Naive thymus-derived CD4-positive, alpha-beta T cell (primary cell): ENCODE measurements around the gene PABPN1L. TPM values are rescaled to one million over a fixed set of nuclear protein-coding genes. Genes with fewer than 3 reads are reported as not detected.

Experiments
- ATAC-seq: fragments of 150-1000 bp; cut with Tn5 transposase; 2 replicates; pipeline ENCODE4 v1.10.0; 2021; ENCODE audit warnings: mild to moderate bottlenecking, moderate library complexity
- CTCF ChIA-PET: fragments of 350-600 bp; sonication (Branson Sonifier 250); formaldehyde crosslinking; loops from one replicate; lab custom pipeline; 2021; ENCODE audit warnings: antibody characterized with exemption; lab: Charles Lee
- POLR2A ChIA-PET: fragments of 350-600 bp; sonication (Branson Sonifier 250); formaldehyde crosslinking; loops from one replicate; lab custom pipeline; 2021; ENCODE audit warnings: antibody characterized with exemption, inconsistent platforms; lab: Charles Lee
- DNase-seq, 9 donors: peaks; one replicate each; pipeline versions ENCODE4 v3.0.0 to v3.0.0-alpha.2; 2020 to 2022; ENCODE audit warnings: mixed read lengths in 1 of 9
- H3K27ac ChIP-seq: one replicate; pipeline ENCODE4 v1.7.0; 2013; ENCODE audit warnings: mild to moderate bottlenecking, low read depth, low read length, moderate library complexity
- H3K27me3 ChIP-seq, 2 donors: one replicate each; pipeline ENCODE4 v1.7.0; 2013; ENCODE audit warnings: low read length in 2 of 2, mild to moderate bottlenecking in 2 of 2, moderate library complexity in 2 of 2; ENCODE audit not compliant: control insufficient read depth in 2 of 2, insufficient read depth in 2 of 2
- H3K36me3 ChIP-seq, 3 experiments: 1 replicate in 2 of 3; 2 replicates in 1 of 3; pipeline ENCODE4 v1.7.0; 2013; ENCODE audit warnings: low read length in 3 of 3, mild to moderate bottlenecking in 3 of 3, moderate library complexity in 1 of 3; ENCODE audit not compliant: insufficient read depth in 3 of 3, control insufficient read depth in 2 of 3
- H3K4me1 ChIP-seq, 2 donors: one replicate each; pipeline ENCODE4 v1.7.0; 2013; ENCODE audit warnings: low read length in 2 of 2, mild to moderate bottlenecking in 2 of 2, moderate library complexity in 1 of 2; ENCODE audit not compliant: control insufficient read depth in 2 of 2, insufficient read depth in 2 of 2
- H3K4me3 ChIP-seq: 2 replicates; pipeline ENCODE4 v1.7.0; 2013; ENCODE audit warnings: mild to moderate bottlenecking, low read length
- H3K9me3 ChIP-seq, 3 experiments: 1 replicate in 2 of 3; 2 replicates in 1 of 3; pipeline ENCODE4 v1.7.0; 2013; ENCODE audit warnings: low read length in 3 of 3; ENCODE audit not compliant: control insufficient read depth in 2 of 3
- H3K27ac Mint-ChIP-seq, 9 donors: one replicate each; pipeline ENCODE4 v1.8.0; 2020 to 2022; ENCODE audit warnings: mixed read lengths in 9 of 9, mild to moderate bottlenecking in 8 of 9, moderate library complexity in 5 of 9, inconsistent platforms in 2 of 9
- H3K27me3 Mint-ChIP-seq, 5 donors: one replicate each; pipeline ENCODE4 v1.8.0; 2021 to 2022; ENCODE audit warnings: mixed read lengths in 5 of 5, mild to moderate bottlenecking in 1 of 5
- H3K36me3 Mint-ChIP-seq, 5 donors: one replicate each; pipeline ENCODE4 v1.8.0; 2020 to 2022; ENCODE audit warnings: mixed read lengths in 5 of 5, mild to moderate bottlenecking in 3 of 5, inconsistent platforms in 1 of 5
- H3K4me1 Mint-ChIP-seq, 7 donors: one replicate each; pipeline ENCODE4 v1.8.0; 2020 to 2022; ENCODE audit warnings: mixed read lengths in 7 of 7, mild to moderate bottlenecking in 3 of 7, inconsistent platforms in 1 of 7
- H3K4me3 Mint-ChIP-seq, 10 donors: one replicate each; pipeline ENCODE4 v1.8.0; 2020 to 2022; ENCODE audit warnings: mild to moderate bottlenecking in 10 of 10, mixed read lengths in 10 of 10, moderate library complexity in 6 of 10, inconsistent platforms in 2 of 10
- H3K9me3 Mint-ChIP-seq, 11 donors: one replicate each; pipeline ENCODE4 v1.8.0; 2020 to 2022; ENCODE audit warnings: mixed read lengths in 11 of 11, mild to moderate bottlenecking in 4 of 11, inconsistent platforms in 1 of 11, moderate library complexity in 1 of 11
- intact Hi-C, 2 donors: fragments of 100-400 bp; cut with micrococcal nuclease; formaldehyde crosslinking; loops; one replicate each; pipeline ENCODE4 v1.15.1; 2023
- polyA plus RNA-seq, 2 donors: library from polyadenylated mRNA; unstranded; fragments of 300-500 nt; fragmentation: Illumina TruSeq; gene quantifications; one replicate each; pipeline ENCODE4 v1.2.3, GENCODE V29; 2021
- total RNA-seq, 6 experiments: library from RNA in 5 of 6; stranded (reverse) in 5 of 6; gene quantifications; 1 replicate in 5 of 6; 2 replicates in 1 of 6; pipeline ENCODE4 v1.2.3 and lab custom pipeline; 2021 to 2026

The PABPN1L gene
- total and polyA plus RNA-seq, 7 experiments from 2014 or later: not detected

GRCh38 chr16:88839026-88839529, 27.4 kb downstream of the PABPN1L start:
- POLR2A ChIA-PET: no interaction called here
- DNase-seq (no peak), ATAC-seq (no peak)
- H3K4me1 Mint-ChIP-seq: peaks cover 0 to 1% (median 0%) of the 10 kb centered on the region in 7 donors
- Histone ChIP-seq H3K27ac (no peak overlapping the region), H3K36me3 (peaks cover 0 to 59% (median 0%) of the 10 kb centered on the region in 3 experiments), H3K27me3 (no peaks in the 10 kb centered on the region), H3K9me3 (no peaks in the 10 kb centered on the region), H3K4me3 (no peak overlapping the region), H3K4me1 (no peaks in the 10 kb centered on the region)
- peaks cover 0 to 13% (median 0%) of the 10 kb centered on the region in 5 donors for H3K36me3 Mint-ChIP-seq
- intact Hi-C loops: no loop called here
- H3K27ac Mint-ChIP-seq: no peak overlapping the region
- H3K4me3 Mint-ChIP-seq: no peak overlapping the region
- no peaks in the 10 kb centered on the region for H3K9me3 Mint-ChIP-seq
- no peaks in the 10 kb centered on the region for H3K27me3 Mint-ChIP-seq
- CTCF ChIA-PET: no interaction called here

GRCh38 chr16:88838566-88838965, 27.9 kb downstream of the PABPN1L start:
- Histone ChIP-seq H3K36me3 (peaks cover 0 to 58% (median 0%) of the 10 kb centered on the region in 3 experiments), H3K4me3 (no peak overlapping the region), H3K27me3 (no peaks in the 10 kb centered on the region), H3K27ac (no peak overlapping the region), H3K9me3 (no peaks in the 10 kb centered on the region), H3K4me1 (no peaks in the 10 kb centered on the region)
- Mint-ChIP-seq H3K4me1 (no peaks in the 10 kb centered on the region), H3K27ac (no peak overlapping the region), H3K4me3 (no peak overlapping the region), H3K27me3 (no peaks in the 10 kb centered on the region), H3K36me3 (peaks cover 0 to 13% (median 0%) of the 10 kb centered on the region in 5 donors), H3K9me3 (no peaks in the 10 kb centered on the region)
- no peak for ATAC-seq
- ChIA-PET CTCF (no interaction called here), POLR2A (no interaction called here)
- intact Hi-C loops: no loop called here
- no peak for DNase-seq

- Mint-ChIP-seq H3K4me3 (no peak overlapping the region), H3K36me3 (peaks cover 0 to 8% (median 0%) of the 10 kb centered on the region in 5 donors), H3K4me1 (no peaks in the 10 kb centered on the region), H3K27me3 (no peaks in the 10 kb centered on the region), H3K27ac (no peak overlapping the region), H3K9me3 (no peaks in the 10 kb centered on the region)
- no peaks in the 10 kb centered on the region for H3K27me3 ChIP-seq
- H3K36me3 ChIP-seq: peaks cover 0 to 51% (median 0%) of the 10 kb centered on the region in 3 experiments
- no peaks in the 10 kb centered on the region for H3K9me3 ChIP-seq
- H3K27ac ChIP-seq: no peak overlapping the region
- ChIA-PET POLR2A (no interaction called here), CTCF (no interaction called here)
- ATAC-seq (no peak), DNase-seq (no peak)
- intact Hi-C loops: no loop called here
- H3K4me3 ChIP-seq: no peak overlapping the region
- H3K4me1 ChIP-seq: no peaks in the 10 kb centered on the region
Measured at GRCh38 chr16:88837806-88838205, 28.7 kb downstream of the PABPN1L start.

- Mint-ChIP-seq H3K4me1 (no peaks in the 10 kb centered on the region), H3K36me3 (peaks cover 0 to 8% (median 0%) of the 10 kb centered on the region in 5 donors), H3K9me3 (no peaks in the 10 kb centered on the region), H3K4me3 (no peak overlapping the region), H3K27me3 (no peaks in the 10 kb centered on the region), H3K27ac (no peak overlapping the region)
- intact Hi-C loops: no loop called here
- Histone ChIP-seq H3K27ac (no peak overlapping the region), H3K36me3 (peaks cover 0 to 40% (median 0%) of the 10 kb centered on the region in 3 experiments), H3K4me1 (no peaks in the 10 kb centered on the region), H3K27me3 (no peaks in the 10 kb centered on the region), H3K4me3 (no peak overlapping the region), H3K9me3 (no peaks in the 10 kb centered on the region)
- DNase-seq (no peak), ATAC-seq (no peak)
- POLR2A ChIA-PET: no interaction called here
- CTCF ChIA-PET: no interaction called here
Measured at GRCh38 chr16:88836791-88837190, 29.7 kb downstream of the PABPN1L start.

GRCh38 chr16:88835818-88836217, 30.6 kb downstream of the PABPN1L start:
- POLR2A ChIA-PET: no interaction called here
- CTCF ChIA-PET: no interaction called here
- Mint-ChIP-seq H3K27ac (no peak overlapping the region), H3K9me3 (no peaks in the 10 kb centered on the region), H3K36me3 (peaks cover 0 to 8% (median 0%) of the 10 kb centered on the region in 5 donors), H3K4me3 (no peak overlapping the region), H3K4me1 (no peaks in the 10 kb centered on the region), H3K27me3 (no peaks in the 10 kb centered on the region)
- intact Hi-C loops: no loop called here
- no peak overlapping the region for H3K27ac ChIP-seq
- DNase-seq: no peak
- H3K4me1 ChIP-seq: no peaks in the 10 kb centered on the region
- H3K36me3 ChIP-seq: peaks cover 0 to 33% (median 0%) of the 10 kb centered on the region in 3 experiments
- no peak for ATAC-seq
- H3K27me3 ChIP-seq: no peaks in the 10 kb centered on the region
- no peak overlapping the region for H3K4me3 ChIP-seq
- H3K9me3 ChIP-seq: no peaks in the 10 kb centered on the region

- no peak overlapping the region for H3K4me3 Mint-ChIP-seq
- Histone ChIP-seq H3K27me3 (no peaks in the 10 kb centered on the region), H3K36me3 (peaks cover 0 to 33% (median 0%) of the 10 kb centered on the region in 3 experiments), H3K4me3 (no peak overlapping the region), H3K4me1 (no peaks in the 10 kb centered on the region), H3K27ac (no peak overlapping the region), H3K9me3 (no peaks in the 10 kb centered on the region)
- intact Hi-C loops: no loop called here
- POLR2A ChIA-PET: no interaction called here
- ATAC-seq (no peak), DNase-seq (no peak)
- no peaks in the 10 kb centered on the region for H3K4me1 Mint-ChIP-seq
- no peak overlapping the region for H3K27ac Mint-ChIP-seq
- CTCF ChIA-PET: no interaction called here
- peaks cover 0 to 8% (median 0%) of the 10 kb centered on the region in 5 donors for H3K36me3 Mint-ChIP-seq
- no peaks in the 10 kb centered on the region for H3K9me3 Mint-ChIP-seq
- H3K27me3 Mint-ChIP-seq: no peaks in the 10 kb centered on the region
Measured at GRCh38 chr16:88835383-88835782, 31.1 kb downstream of the PABPN1L start.

- Mint-ChIP-seq H3K9me3 (no peaks in the 10 kb centered on the region), H3K27ac (no peak overlapping the region), H3K36me3 (peaks cover 0 to 5% (median 0%) of the 10 kb centered on the region in 5 donors), H3K4me3 (no peak overlapping the region), H3K27me3 (no peaks in the 10 kb centered on the region), H3K4me1 (no peaks in the 10 kb centered on the region)
- Histone ChIP-seq H3K27ac (no peak overlapping the region), H3K36me3 (peaks cover 0 to 28% (median 0%) of the 10 kb centered on the region in 3 experiments), H3K9me3 (no peaks in the 10 kb centered on the region), H3K4me1 (no peaks in the 10 kb centered on the region), H3K27me3 (no peaks in the 10 kb centered on the region), H3K4me3 (no peak overlapping the region)
- CTCF ChIA-PET: interaction anchor here (0.6 kb wide), 1 partner anchor 11 kb away, joined by 4 read pairs; no protein-coding TSS in a partner anchor
- POLR2A ChIA-PET: no interaction called here
- ATAC-seq: no peak
- no peak for DNase-seq
- intact Hi-C loops: no loop called here
Measured at GRCh38 chr16:88834670-88835069, 31.8 kb downstream of the PABPN1L start.
